ENCODE results near the gene CLDN18. TPM values are rescaled to one million over a fixed set of nuclear protein-coding genes. Genes with fewer than 3 reads are reported as not detected.

Gene CLDN18
- total and polyA plus RNA-seq, 7 donors: 0.10 to 1.8 TPM; not detected in 5

GRCh38 chr3:138072796-138073195, 62.8 kb downstream of the CLDN18 start:
- Histone ChIP-seq H3K27ac (no peak overlapping the region), H3K36me3 (peaks cover 12 to 68% (median 15%) of the 10 kb centered on the region in 4 donors), H3K4me3 (no peak overlapping the region), H3K27me3 (no peaks in the 10 kb centered on the region), H3K9me3 (no peaks in the 10 kb centered on the region), H3K4me1 (no peaks in the 10 kb centered on the region)
- TF ChIP-seq CTCF (IDR thresholded peaks at IDR 0.05) (no peak), POLR2AphosphoS5 (IDR thresholded peaks at IDR 0.05) (no peak), POLR2A (IDR thresholded peaks at IDR 0.05) (no peak), EP300 (IDR thresholded peaks at IDR 0.05) (no peak)
- intact Hi-C loops (cut with DNase I): no loop called here
- 67 to 82% methylated on average over 8 of the region's 8 CpGs for WGBS, 2 donors
- DNase-seq: no peak

GRCh38 chr3:138078096-138078495, 68.1 kb downstream of the CLDN18 start:
- intact Hi-C loops (cut with DNase I): no loop called here
- H3K36me3 ChIP-seq: peaks cover 0 to 75% (median 18%) of the 10 kb centered on the region in 4 donors
- DNase-seq: no peak
- no peaks in the 10 kb centered on the region for H3K9me3 ChIP-seq
- no peaks in the 10 kb centered on the region for H3K27me3 ChIP-seq
- no peak overlapping the region for H3K4me3 ChIP-seq
- no peak for TF ChIP-seq POLR2AphosphoS5 (IDR thresholded peaks at IDR 0.05)
- TF ChIP-seq CTCF (IDR thresholded peaks at IDR 0.05): no peak
- no peak for TF ChIP-seq EP300 (IDR thresholded peaks at IDR 0.05)
- no peak for TF ChIP-seq POLR2A (IDR thresholded peaks at IDR 0.05)
- WGBS, 2 donors: 74 to 85% methylated on average over 4 of the region's 4 CpGs
- no peak overlapping the region for H3K27ac ChIP-seq
- peaks cover 0 to 13% (median 10%) of the 10 kb centered on the region in 4 donors for H3K4me1 ChIP-seq

GRCh38 chr3:138078901-138079344, 69.0 kb downstream of the CLDN18 start:
- H3K36me3 ChIP-seq: peaks cover 0 to 69% (median 18%) of the 10 kb centered on the region in 4 donors
- 0% methylated on average over 1 of the region's 1 CpG for WGBS, 2 donors
- no peak for DNase-seq
- H3K4me3 ChIP-seq: no peak overlapping the region
- no peaks in the 10 kb centered on the region for H3K9me3 ChIP-seq
- TF ChIP-seq CTCF (IDR thresholded peaks at IDR 0.05) (no peak), EP300 (IDR thresholded peaks at IDR 0.05) (no peak), POLR2AphosphoS5 (IDR thresholded peaks at IDR 0.05) (no peak), POLR2A (IDR thresholded peaks at IDR 0.05) (no peak)
- intact Hi-C loops (cut with DNase I): no loop called here
- H3K27ac ChIP-seq: no peak overlapping the region
- no peaks in the 10 kb centered on the region for H3K27me3 ChIP-seq
- H3K4me1 ChIP-seq: peaks cover 0 to 13% (median 11%) of the 10 kb centered on the region in 4 donors

GRCh38 chr3:138079901-138080300, 69.9 kb downstream of the CLDN18 start:
- intact Hi-C loops (cut with DNase I): loop anchor here (5.0 kb wide), 1 partner anchor 37 kb away; the partner anchor contains the start of gene DZIP1L
- TF ChIP-seq EP300 (IDR thresholded peaks at IDR 0.05) (no peak), CTCF (IDR thresholded peaks at IDR 0.05) (no peak), POLR2A (IDR thresholded peaks at IDR 0.05) (no peak)
- Histone ChIP-seq H3K27ac (no peak overlapping the region), H3K27me3 (no peaks in the 10 kb centered on the region), H3K9me3 (no peaks in the 10 kb centered on the region), H3K4me1 (peaks cover 0 to 13% (median 11%) of the 10 kb centered on the region in 4 donors), H3K36me3 (peaks cover 4 to 65% (median 20%) of the 10 kb centered on the region in 4 donors), H3K4me3 (no peak overlapping the region)
- DNase-seq: no peak
- WGBS, 2 donors: 92% methylated on average over 5 of the region's 5 CpGs

Data from sigmoid colon (tissue), 7 donors.